ENCODE measurements around the gene SRMS.
"Not testable (repeated sequence)": the region's sequence is repeated elsewhere in the genome, so short reads cannot be mapped to it uniquely, and the experiment has no call there.

SRMS gene

GRCh38 chr20:63565021-63565698 is 17.6 kb upstream of the SRMS start:
- no peak for DNase-seq

- no peak for DNase-seq
Observed at GRCh38 chr20:63564036-63564810, 16.7 kb upstream of the SRMS start.

- DNase-seq, result no peak
Observed at GRCh38 chr20:63563225-63563935, 15.8 kb upstream of the SRMS start.

GRCh38 chr20:63562461-63563224 is 15.1 kb upstream of the SRMS start:
- no peak for DNase-seq

GRCh38 chr20:63561624-63562396 is 14.3 kb upstream of the SRMS start:
- DNase-seq, result no peak

GRCh38 chr20:63560856-63561609 is 13.5 kb upstream of the SRMS start:
- no peak for DNase-seq

GRCh38 chr20:63560333-63560805 is 12.8 kb upstream of the SRMS start:
- DNase-seq, result no peak

- not testable (repeated sequence) for DNase-seq
Observed at GRCh38 chr20:63559485-63560332, 12.2 kb upstream of the SRMS start.

- no peak for DNase-seq
Observed at GRCh38 chr20:63558804-63559484, 11.4 kb upstream of the SRMS start.

GRCh38 chr20:63557481-63557891 is 9.9 kb upstream of the SRMS start:
- DNase-seq, result no peak

- DNase-seq, result no peak
Observed at GRCh38 chr20:63556873-63557478, 9.4 kb upstream of the SRMS start.

- no peak for DNase-seq
Observed at GRCh38 chr20:63555661-63556381, 8.3 kb upstream of the SRMS start.

- no peak for DNase-seq
Observed at GRCh38 chr20:63554361-63555278, 7.1 kb upstream of the SRMS start.

- DNase-seq, result peak; percentile 48
Observed at GRCh38 chr20:63553933-63554290, 6.4 kb upstream of the SRMS start, which contains the start of gene FNDC11. TSS of gene FNDC11 (plus strand) at chr20:63554159. CDS start at chr20:63555664, 1,505 bp downstream.

- DNase-seq, result peak; percentile 91
Observed at GRCh38 chr20:63553251-63553932, 5.8 kb upstream of the SRMS start.

GRCh38 chr20:63552481-63553249 is 5.1 kb upstream of the SRMS start:
- no peak for DNase-seq
